Neuronal stem cell (in vitro differentiated cells): ENCODE results near the gene HOXC12.

Source experiments
- DNase-seq: peaks from one replicate; pipeline ENCODE4 v3.0.0-alpha.2; 2013; ENCODE audit warnings: low spot score
- H2AFZ ChIP-seq: one replicate; pipeline ENCODE4 v1.6.1; 2013; ENCODE audit warnings: mild to moderate bottlenecking, low read length, inconsistent platforms
- H2AK5ac ChIP-seq: 2 replicates; pipeline ENCODE4 v1.6.1; 2013; ENCODE audit warnings: low read depth, mild to moderate bottlenecking, inconsistent platforms, low read length, moderate library complexity, mixed read lengths
- H2BK120ac ChIP-seq: 2 replicates; pipeline ENCODE4 v1.6.1; 2013; ENCODE audit warnings: low read depth, mild to moderate bottlenecking, inconsistent platforms, low read length, moderate library complexity, mixed read lengths
- H2BK12ac ChIP-seq: one replicate; pipeline ENCODE4 v1.6.1; 2013; ENCODE audit warnings: low read length, inconsistent platforms
- H2BK15ac ChIP-seq: 2 replicates; pipeline ENCODE4 v1.6.1; 2013; ENCODE audit warnings: mild to moderate bottlenecking, low read length, inconsistent platforms, mixed read lengths
- H2BK5ac ChIP-seq: one replicate; pipeline ENCODE4 v1.6.1; 2013; ENCODE audit warnings: inconsistent platforms, mild to moderate bottlenecking, low read length, moderate library complexity
- H3K14ac ChIP-seq: one replicate; pipeline ENCODE4 v1.6.1; 2013; ENCODE audit warnings: low read length, inconsistent platforms
- H3K18ac ChIP-seq: 2 replicates; pipeline ENCODE4 v1.6.1; 2013; ENCODE audit warnings: low read length, inconsistent platforms
- H3K23ac ChIP-seq: 2 replicates; pipeline ENCODE4 v1.6.1; 2013; ENCODE audit warnings: low read depth, mild to moderate bottlenecking, mixed read lengths, low read length, inconsistent platforms; ENCODE audit not compliant: poor library complexity
- H3K27ac ChIP-seq: replicated peaks from 3 replicates; pipeline ENCODE4 v1.5.1; 2013; ENCODE audit warnings: low read length, inconsistent platforms
- H3K27me3 ChIP-seq, 3 experiments: 2 replicates each; pipeline ENCODE4 v1.6.1; 2013; ENCODE audit warnings: low read length in 3 of 3, mild to moderate bottlenecking in 2 of 3, inconsistent platforms in 1 of 3, low read depth in 1 of 3, mixed read lengths in 1 of 3, moderate library complexity in 1 of 3; ENCODE audit not compliant: control insufficient read depth in 3 of 3, insufficient read depth in 3 of 3
- H3K36me3 ChIP-seq, 2 donors: replicated peaks in 1 of 2; 2 replicates each; pipeline ENCODE4 v1.6.1; 2013; ENCODE audit warnings: low read length in 2 of 2; ENCODE audit not compliant: control insufficient read depth in 2 of 2, insufficient read depth in 2 of 2
- H3K4ac ChIP-seq: 2 replicates; pipeline ENCODE4 v1.6.1; 2013; ENCODE audit warnings: inconsistent platforms, mild to moderate bottlenecking, low read length, moderate library complexity
- H3K4me1 ChIP-seq, 2 donors: 1 replicate in 1 of 2; 2 replicates in 1 of 2; pipeline ENCODE4 v1.6.1; 2013; ENCODE audit warnings: low read length in 2 of 2, low read depth in 1 of 2; ENCODE audit not compliant: control insufficient read depth in 2 of 2, insufficient read depth in 1 of 2
- H3K4me2 ChIP-seq: one replicate; pipeline ENCODE4 v1.6.1; 2013; ENCODE audit warnings: mild to moderate bottlenecking, low read length, inconsistent platforms; ENCODE audit not compliant: insufficient read depth, poor library complexity, severe bottlenecking
- H3K4me3 ChIP-seq, 2 donors: 2 replicates each; pipeline ENCODE4 v1.5.1; 2013; ENCODE audit warnings: low read length in 2 of 2, mild to moderate bottlenecking in 2 of 2, inconsistent platforms in 1 of 2, moderate library complexity in 1 of 2
- H3K79me1 ChIP-seq: one replicate; pipeline ENCODE4 v1.6.1; 2013; ENCODE audit warnings: low read depth, mild to moderate bottlenecking, inconsistent platforms, low read length, moderate library complexity
- H3K9ac ChIP-seq: one replicate; pipeline ENCODE4 v1.6.1; 2013; ENCODE audit warnings: mild to moderate bottlenecking, low read depth, low read length, inconsistent platforms; ENCODE audit not compliant: poor library complexity
- H3K9me3 ChIP-seq, 2 donors: replicated peaks in 1 of 2; 2 replicates each; pipeline versions ENCODE3 to v1.6.1; 2013; ENCODE audit warnings: low read length in 2 of 2, mild to moderate bottlenecking in 2 of 2, inconsistent platforms in 1 of 2, low read depth in 1 of 2, mixed read lengths in 1 of 2, moderate library complexity in 1 of 2; ENCODE audit not compliant: control insufficient read depth in 2 of 2, insufficient read depth in 1 of 2
- H4K8ac ChIP-seq: one replicate; pipeline ENCODE4 v1.6.1; 2013; ENCODE audit warnings: low read depth, mild to moderate bottlenecking, inconsistent platforms, low read length, moderate library complexity
- H4K91ac ChIP-seq: one replicate; pipeline ENCODE4 v1.6.1; 2013; ENCODE audit warnings: low read length, low read depth, mild to moderate bottlenecking, inconsistent platforms; ENCODE audit not compliant: poor library complexity
- WGBS, 2 donors: extraction: QIAGEN DNeasy Blood & Tissue Kit; methylation state at CpG; one replicate each; pipeline ENCODE4 v1.1.7; 2013; ENCODE audit warnings: missing lambda C conversion rate in 2 of 2, mixed read lengths in 1 of 2; ENCODE audit not compliant: insufficient read length in 2 of 2, insufficient replicate concordance in 1 of 2; ENCODE audit errors: extremely low coverage in 2 of 2; 5-methylcytosine and 5-hydroxymethylcytosine counted together

HOXC12 gene

DNA sequence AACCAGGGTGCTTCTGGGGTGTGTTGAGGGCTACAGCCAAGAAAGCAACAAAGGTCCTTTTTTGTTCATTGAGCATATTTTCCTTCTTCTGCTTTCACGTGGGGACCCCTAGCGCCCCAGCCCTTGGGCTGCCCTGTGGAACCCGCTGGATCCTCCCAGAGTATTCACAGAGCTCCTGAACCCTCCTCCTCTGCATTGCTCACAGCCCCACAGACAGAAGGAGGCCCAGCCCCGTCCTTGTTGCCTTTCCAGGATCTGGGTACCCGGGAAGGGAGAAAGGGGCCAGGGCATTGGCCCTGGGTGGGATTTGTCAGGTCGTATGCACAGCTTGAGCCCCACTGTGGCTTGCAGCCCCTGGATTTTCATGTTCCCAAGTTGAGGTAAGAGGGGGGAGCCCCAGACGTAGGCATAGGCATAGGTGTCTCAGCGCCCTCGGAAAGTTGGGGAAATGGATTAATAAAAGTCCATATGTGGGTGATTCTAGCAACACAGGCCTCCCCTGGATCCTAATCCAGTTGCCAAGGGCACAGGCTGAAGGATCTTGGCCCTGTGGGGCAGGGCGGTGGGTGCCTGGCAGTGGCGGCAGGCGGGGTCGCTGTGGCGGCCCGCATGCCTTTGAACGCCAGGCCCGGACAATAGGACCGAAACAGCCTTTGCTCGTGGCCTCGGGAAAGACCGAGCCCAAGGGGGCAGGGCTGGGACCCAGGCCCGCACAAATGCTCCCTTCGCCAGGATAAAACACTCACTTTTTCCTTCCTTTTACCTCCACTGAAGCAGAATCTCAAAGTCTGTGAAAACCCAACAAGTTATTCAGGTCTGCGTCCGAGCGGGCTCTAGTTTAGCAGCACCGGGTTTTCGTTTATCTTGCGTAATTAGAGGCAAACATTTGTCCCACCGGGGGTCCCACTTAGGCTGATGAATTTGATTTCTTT lies 27.2 kb downstream of the HOXC12 start:
- Histone ChIP-seq H3K18ac (no peak overlapping the region), H2AFZ (no peak overlapping the region), H2BK120ac (no peak overlapping the region), H3K27ac (no peak overlapping the region), H2BK12ac (no peak overlapping the region), H3K4me1 (peaks cover 0 to 3% of the 10 kb centered on the region in 2 donors), H2BK5ac (no peak overlapping the region), H2AK5ac (no peak overlapping the region), H3K9me3 (peaks cover 0 to 21% of the 10 kb centered on the region in 2 donors), H3K23ac (no peak overlapping the region), H2BK15ac (no peak overlapping the region), H3K79me1 (no peaks in the 10 kb centered on the region), H3K4me3 (no peak overlapping the region), H3K36me3 (no peaks in the 10 kb centered on the region), H4K91ac (no peak overlapping the region), H3K4me2 (no peak overlapping the region), H3K27me3 (peaks cover 55 to 98% (median 97%) of the 10 kb centered on the region in 3 experiments), H3K9ac (no peak overlapping the region), H3K14ac (no peak overlapping the region), H3K4ac (no peak overlapping the region), H4K8ac (no peak overlapping the region)
- no peak for DNase-seq
- WGBS, 2 donors: no CpG with 5 or more reads among the region's 30 CpGs

DNA sequence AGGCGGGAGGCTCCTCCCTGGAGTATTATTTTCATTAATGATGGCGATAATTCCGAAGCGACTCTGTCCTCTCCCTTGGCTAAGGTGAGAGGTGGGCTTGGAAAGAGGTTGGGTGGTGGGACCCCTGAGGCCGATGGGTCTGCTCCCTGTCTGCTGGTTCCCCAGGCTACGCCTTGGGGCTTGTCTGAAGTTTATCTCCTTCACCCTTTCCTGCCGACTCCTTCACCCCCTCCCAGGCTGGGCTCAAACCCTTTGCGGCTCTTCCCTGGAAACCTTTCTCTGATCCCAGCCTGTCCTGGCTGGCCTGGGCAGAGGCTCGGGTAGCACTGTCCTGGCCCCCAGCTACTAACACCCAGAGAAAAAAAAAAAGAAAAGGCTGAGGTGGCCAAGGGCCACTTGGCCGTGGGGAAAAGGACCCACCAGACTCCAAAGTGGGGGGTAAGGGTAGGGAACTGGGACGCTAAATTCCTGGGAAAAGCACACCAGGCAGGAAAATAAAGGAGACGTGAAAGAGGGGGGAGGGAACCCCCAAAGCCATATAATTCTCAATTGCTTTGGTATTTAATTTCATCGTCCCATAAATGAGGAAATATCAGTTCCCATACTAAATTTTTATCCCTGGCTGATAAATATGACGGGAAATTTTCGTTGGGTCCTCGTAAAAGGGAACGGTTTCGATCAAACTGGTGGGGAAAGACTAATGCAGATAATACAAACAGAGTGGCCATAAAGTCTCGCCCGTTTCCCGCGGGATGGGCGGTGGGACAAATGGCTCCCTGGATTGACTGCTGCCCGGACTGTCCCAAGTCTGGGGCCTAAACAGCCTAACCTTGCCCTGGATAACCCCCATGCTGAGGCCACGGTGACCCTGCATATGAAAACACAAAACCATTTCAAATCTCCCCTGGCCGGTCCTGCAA lies 28.2 kb downstream of the HOXC12 start:
- Histone ChIP-seq H2BK120ac (no peak overlapping the region), H3K4me3 (no peak overlapping the region), H3K79me1 (no peaks in the 10 kb centered on the region), H3K4ac (no peak overlapping the region), H2BK15ac (no peak overlapping the region), H4K8ac (no peak overlapping the region), H2BK12ac (no peak overlapping the region), H3K27ac (no peak overlapping the region), H3K4me2 (no peak overlapping the region), H3K36me3 (no peaks in the 10 kb centered on the region), H2AK5ac (no peak overlapping the region), H2BK5ac (no peak overlapping the region), H2AFZ (no peak overlapping the region), H3K23ac (no peak overlapping the region), H3K18ac (no peak overlapping the region), H3K27me3 (peaks cover 54 to 98% (median 97%) of the 10 kb centered on the region in 3 experiments), H3K14ac (no peak overlapping the region), H3K4me1 (peaks cover 0 to 3% of the 10 kb centered on the region in 2 donors), H4K91ac (no peak overlapping the region), H3K9ac (no peak overlapping the region), H3K9me3 (peaks cover 0 to 18% of the 10 kb centered on the region in 2 donors)
- no peak for DNase-seq
- no CpG with 5 or more reads among the region's 26 CpGs for WGBS, 2 donors

DNA sequence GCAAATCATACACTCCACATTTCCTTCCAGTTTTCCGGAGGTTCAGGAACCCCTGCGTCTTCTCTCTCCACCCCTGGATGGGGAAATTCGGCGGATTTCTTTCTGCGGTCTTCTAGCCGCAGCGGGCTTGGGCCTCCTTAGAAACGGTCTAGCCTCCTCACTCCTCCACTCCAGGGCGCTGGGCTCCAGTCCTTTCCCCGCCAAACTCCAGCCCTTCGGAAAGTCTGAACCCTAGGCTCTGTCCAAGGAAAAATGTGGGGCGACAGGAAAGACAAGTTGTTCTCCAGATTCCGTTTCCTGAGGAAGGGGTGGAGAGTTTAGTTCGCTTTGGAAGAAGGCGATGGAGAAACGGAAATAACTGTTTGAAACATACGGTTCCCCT lies 28.9 kb downstream of the HOXC12 start:
- Histone ChIP-seq H4K91ac (no peak overlapping the region), H3K36me3 (no peaks in the 10 kb centered on the region), H3K4me1 (peaks cover 0 to 3% of the 10 kb centered on the region in 2 donors), H2AK5ac (no peak overlapping the region), H3K23ac (no peak overlapping the region), H3K4me2 (no peak overlapping the region), H2BK12ac (no peak overlapping the region), H3K4me3 (no peak overlapping the region), H3K9me3 (peaks cover 0 to 17% of the 10 kb centered on the region in 2 donors), H3K9ac (no peak overlapping the region), H3K79me1 (no peaks in the 10 kb centered on the region), H3K4ac (no peak overlapping the region), H2BK5ac (no peak overlapping the region), H2BK15ac (no peak overlapping the region), H3K27ac (no peak overlapping the region), H3K27me3 (peaks cover 56 to 99% (median 98%) of the 10 kb centered on the region in 3 experiments), H3K18ac (no peak overlapping the region), H2BK120ac (no peak overlapping the region), H4K8ac (no peak overlapping the region), H2AFZ (no peak overlapping the region), H3K14ac (no peak overlapping the region)
- no CpG with 5 or more reads among the region's 17 CpGs for WGBS, 2 donors
- DNase-seq: no peak
